HG03159 (cell line): ENCODE measurements around the gene ZNF700.
"Not testable (repeated sequence)": the region's sequence is repeated elsewhere in the genome, so short reads cannot be mapped to it uniquely, and the experiment has no call there.

ENCODE experiments used
- ATAC-seq: cut with Tn5 transposase; IDR thresholded peaks from one replicate; pipeline ENCODE4 v1.9.1; 2021; ENCODE audit warnings: mild to moderate bottlenecking, moderate library complexity; ENCODE audit not compliant: unreplicated experiment

ZNF700 gene

GRCh38 chr19:11924886-11925650 is at the start of gene ZNF700:
TSS of gene ZNF700 (plus strand) at chr19:11925107. CDS start at chr19:11925211, 104 bp downstream.
- ATAC-seq, result peak; percentile 83

GRCh38 chr19:11879687-11880266 is 45.1 kb upstream of the ZNF700 start:
- ATAC-seq, result not testable (repeated sequence)

- ATAC-seq, result no peak
Measured at GRCh38 chr19:11880598-11880997, 44.3 kb upstream of the ZNF700 start.

GRCh38 chr19:11881151-11881800 is 43.6 kb upstream of the ZNF700 start:
- ATAC-seq, result no peak

GRCh38 chr19:11882606-11883005 is 42.3 kb upstream of the ZNF700 start:
- ATAC-seq, result no peak

GRCh38 chr19:11887234-11887610 is 37.7 kb upstream of the ZNF700 start:
- ATAC-seq, result no peak

- no peak for ATAC-seq
Measured at GRCh38 chr19:11887611-11888531, 37.0 kb upstream of the ZNF700 start, which contains the start of gene ZNF69. TSS of gene ZNF69 (plus strand) at chr19:11887782. CDS start at chr19:11887924, 142 bp downstream.

GRCh38 chr19:11889901-11890300 is 35.0 kb upstream of the ZNF700 start:
- not testable (repeated sequence) for ATAC-seq

GRCh38 chr19:11890634-11891033 is 34.3 kb upstream of the ZNF700 start:
- no peak for ATAC-seq

- no peak for ATAC-seq
Measured at GRCh38 chr19:11894851-11895250, 30.1 kb upstream of the ZNF700 start.

GRCh38 chr19:11902228-11902627 is 22.7 kb upstream of the ZNF700 start:
- ATAC-seq, result no peak

GRCh38 chr19:11905928-11906327 is 19.0 kb upstream of the ZNF700 start:
- ATAC-seq, result no peak

- not testable (repeated sequence) for ATAC-seq
Measured at GRCh38 chr19:11911937-11912336, 13.0 kb upstream of the ZNF700 start.

GRCh38 chr19:11914417-11915051 is 10.4 kb upstream of the ZNF700 start:
- not testable (repeated sequence) for ATAC-seq

GRCh38 chr19:11921852-11922495 is 2.9 kb upstream of the ZNF700 start:
- no peak for ATAC-seq

- ATAC-seq, result not testable (repeated sequence)
Measured at GRCh38 chr19:11925651-11926187, 812 bp downstream of the ZNF700 start.

GRCh38 chr19:11927227-11927626 is 2.3 kb downstream of the ZNF700 start:
- no peak for ATAC-seq

- no peak for ATAC-seq
Measured at GRCh38 chr19:11931051-11931450, 6.1 kb downstream of the ZNF700 start.

- no peak for ATAC-seq
Measured at GRCh38 chr19:11931513-11931912, 6.6 kb downstream of the ZNF700 start.

GRCh38 chr19:11935829-11936228 is 10.9 kb downstream of the ZNF700 start:
- ATAC-seq, result not testable (repeated sequence)
